ENCODE results near the gene PLAU.
"Not testable (repeated sequence)": the region's sequence is repeated elsewhere in the genome, so short reads cannot be mapped to it uniquely, and the experiment has no call there.

PLAU gene

GRCh38 chr10:73876971-73877370 is 34.0 kb upstream of the PLAU start:
- DNase-seq, result peak; percentile 54

GRCh38 chr10:73877533-73878160 is 33.3 kb upstream of the PLAU start:
- no peak for DNase-seq

GRCh38 chr10:73878365-73878764 is 32.6 kb upstream of the PLAU start:
- no peak for DNase-seq

GRCh38 chr10:73879296-73880173 is 31.4 kb upstream of the PLAU start:
- peak; percentile 85 for DNase-seq

- DNase-seq, result no peak
Measured at GRCh38 chr10:73881221-73881919, 29.6 kb upstream of the PLAU start.

DNA sequence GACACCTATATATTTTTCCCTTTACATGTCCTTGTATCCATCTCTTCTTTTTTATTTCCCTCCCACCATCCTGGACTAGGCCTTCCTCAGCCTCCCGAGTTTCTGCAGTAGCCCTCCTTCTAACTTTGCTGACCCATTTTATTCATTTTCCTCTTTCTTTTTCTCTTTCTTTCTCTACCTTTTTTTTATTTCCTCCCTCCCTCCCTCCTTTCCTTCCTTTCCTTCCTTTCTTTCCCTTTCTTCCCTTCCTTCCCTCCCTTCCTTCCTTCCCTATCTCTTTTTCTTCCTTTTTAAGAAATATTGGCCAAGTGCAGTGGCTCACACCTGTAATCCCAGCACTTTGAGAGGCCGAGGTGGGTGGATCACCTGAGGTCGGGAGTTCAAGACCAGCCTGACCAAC is 26.9 kb upstream of the PLAU start:
- no peak for DNase-seq

DNA sequence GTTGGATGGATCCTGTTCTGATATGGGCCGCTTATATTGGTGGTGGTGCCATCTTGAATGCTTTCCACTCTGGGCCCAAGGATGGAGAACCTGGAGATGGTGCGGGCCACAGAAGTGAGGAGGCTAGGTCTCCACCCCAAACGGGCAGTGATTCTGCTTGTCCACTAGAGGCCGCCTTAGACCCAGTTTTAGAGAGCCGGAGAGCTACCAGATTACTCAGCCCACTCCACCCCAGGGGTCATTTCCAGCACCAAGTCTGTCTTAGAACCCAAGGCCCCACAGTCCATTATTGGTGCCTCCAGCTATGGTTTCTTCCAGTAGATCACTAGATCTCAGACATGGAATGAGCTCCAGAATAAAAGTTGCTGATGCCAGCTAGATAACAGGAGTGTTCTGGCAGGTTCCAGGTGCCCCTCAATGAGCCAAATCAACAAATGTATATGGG is 24.8 kb upstream of the PLAU start:
- DNase-seq, result peak; percentile 80

DNA sequence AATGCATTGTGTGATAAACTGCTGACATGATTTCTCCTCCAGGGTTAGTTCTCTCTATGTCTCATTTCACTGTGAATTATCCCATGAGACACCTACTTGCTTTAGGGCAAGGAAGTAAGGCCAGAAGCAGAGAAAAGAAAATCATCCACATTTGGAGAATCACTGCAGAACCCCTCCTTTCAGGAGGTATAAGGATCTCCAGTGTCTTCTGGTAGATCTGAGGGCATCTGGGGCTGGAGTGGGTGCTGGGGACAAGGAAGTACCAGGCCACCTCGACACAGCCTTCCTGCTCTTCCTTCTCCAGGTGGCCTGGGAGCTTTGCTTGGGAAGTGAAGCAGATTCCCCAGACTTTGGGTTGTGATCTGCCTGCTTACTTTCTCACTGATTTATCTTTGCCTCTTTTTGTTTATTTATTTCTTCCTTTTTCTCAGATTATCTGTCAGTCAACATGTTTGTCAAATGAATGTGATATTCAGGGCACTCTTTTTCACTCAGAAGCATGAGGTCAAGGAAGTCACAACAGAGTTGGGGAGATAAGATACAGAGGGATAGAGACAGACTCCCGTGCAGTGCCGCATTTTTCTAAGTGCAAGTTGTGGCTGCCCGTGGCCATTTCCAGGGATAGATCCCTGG is 24.2 kb upstream of the PLAU start:
- DNase-seq, result no peak

DNA sequence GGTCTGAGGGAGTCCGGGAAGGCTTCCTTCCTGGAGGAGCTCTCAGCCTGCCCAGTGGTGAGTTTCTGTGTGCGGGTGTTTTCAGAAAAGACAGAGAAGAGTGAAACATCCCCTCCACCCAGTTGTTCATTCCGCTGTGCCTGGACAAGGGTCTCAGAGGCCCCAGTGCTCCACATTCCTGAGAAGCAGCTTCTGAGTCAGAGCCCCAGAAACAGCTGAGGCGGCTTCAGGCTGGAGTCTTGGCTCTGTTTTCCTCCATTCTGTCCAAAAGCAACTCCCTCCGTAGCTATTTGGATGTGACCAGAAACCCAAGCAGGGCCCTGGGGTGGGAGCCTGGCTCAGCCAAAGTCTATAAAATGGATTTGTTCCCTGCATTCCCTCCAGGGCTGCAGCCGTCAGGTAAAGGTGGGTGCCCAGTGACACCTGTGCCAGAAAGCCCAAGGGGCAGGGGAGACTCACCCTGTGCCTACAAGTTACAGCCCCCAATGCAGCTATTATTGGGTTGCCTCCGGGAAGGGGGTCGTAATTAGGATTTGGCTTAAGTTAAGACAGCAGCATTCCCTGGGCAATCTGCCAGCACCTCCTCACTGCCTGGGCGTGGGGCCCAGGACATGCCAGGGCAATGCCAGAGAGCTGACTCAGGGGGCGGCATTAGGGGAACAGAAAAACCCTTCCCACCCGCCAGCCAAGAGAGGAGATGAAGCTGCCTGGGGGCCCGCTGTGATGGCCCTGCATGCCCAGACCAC is 23.5 kb upstream of the PLAU start:
- peak; percentile 94 for DNase-seq

DNA sequence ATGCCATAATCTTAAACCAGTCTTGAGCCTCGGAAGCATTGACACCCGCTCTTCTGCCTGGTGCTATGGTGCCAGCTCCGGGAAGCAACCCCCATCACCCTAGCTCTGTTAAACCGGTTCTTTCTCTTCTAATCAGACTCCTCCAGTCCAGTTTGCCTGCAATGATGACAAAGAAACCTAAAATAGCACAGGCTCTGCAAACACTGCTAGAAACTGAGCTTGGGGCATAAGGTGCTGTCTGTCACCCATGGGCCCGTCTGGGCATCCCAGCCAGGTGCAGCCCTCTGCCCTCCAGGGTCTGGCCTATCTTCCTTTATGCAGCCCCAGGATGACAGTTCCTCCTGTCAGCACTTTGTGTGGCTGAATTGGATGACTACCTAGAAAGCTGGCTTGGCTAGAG is 22.4 kb upstream of the PLAU start:
- DNase-seq, result no peak

GRCh38 chr10:73889014-73889413 is 21.9 kb upstream of the PLAU start:
- peak; percentile 87 for DNase-seq

DNA sequence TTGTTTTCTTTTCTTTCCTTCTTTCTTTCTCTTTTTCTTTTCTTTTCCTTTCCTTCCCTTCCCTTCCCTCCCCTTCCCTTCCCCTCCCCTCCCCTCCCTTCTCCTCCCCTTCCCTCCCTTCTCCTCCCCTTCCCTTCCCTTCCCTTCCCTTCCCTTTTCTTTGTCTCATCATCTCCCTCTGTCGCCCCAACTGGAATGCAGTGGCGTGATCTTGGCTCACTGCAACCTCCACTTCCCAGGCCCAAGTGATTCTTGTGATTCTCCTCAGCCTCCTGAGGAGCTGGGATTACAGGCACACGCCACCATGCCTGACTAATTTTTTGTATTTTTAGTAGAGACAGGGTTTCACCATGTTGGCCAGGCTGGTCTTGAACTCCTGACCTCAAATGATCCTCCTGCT is 21.5 kb upstream of the PLAU start:
- DNase-seq, result peak; percentile 30

GRCh38 chr10:73890261-73890660 is 20.7 kb upstream of the PLAU start:
- no peak for DNase-seq

GRCh38 chr10:73890830-73891229 is 20.1 kb upstream of the PLAU start:
- not testable (repeated sequence) for DNase-seq

DNA sequence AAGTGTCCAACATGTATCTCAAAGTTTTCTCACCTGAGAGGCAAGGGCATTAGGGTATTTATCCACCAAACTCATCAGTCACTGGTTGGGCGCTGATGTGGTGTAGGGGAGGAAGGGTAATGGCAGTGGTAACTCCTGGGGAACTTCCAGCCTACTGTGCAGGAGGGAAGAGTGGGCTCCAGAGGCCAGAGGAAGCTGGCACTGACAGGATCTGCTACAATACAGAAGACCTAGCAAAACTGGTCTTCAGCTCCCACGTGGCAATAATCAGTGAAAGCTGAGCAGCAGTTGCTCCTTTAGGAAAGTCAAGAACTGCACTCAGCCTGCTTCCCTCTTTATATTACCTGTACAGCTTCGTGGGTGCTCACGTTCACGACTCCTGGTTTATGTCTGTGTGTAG is 19.4 kb upstream of the PLAU start:
- DNase-seq, result no peak

GRCh38 chr10:73892310-73893030 is 18.5 kb upstream of the PLAU start:
- DNase-seq, result peak; percentile 64

DNA sequence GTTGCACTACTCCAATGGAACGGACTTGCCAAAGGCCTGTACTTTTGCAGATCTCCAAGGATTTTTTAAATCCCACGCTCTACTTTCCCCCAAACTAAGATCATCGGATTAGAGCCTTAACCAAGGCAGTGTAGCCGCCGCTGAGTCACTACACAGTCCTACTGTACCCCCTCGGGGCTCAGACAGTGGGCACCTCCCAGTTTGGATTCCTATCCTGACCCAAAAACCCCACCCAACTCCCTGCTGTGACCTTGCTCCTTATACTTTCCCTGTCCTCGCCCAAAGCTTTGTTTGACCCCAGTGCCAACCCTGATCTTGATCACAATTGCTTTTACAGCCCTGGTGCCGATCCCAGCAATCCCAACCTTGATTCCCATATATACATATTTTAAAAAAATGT is 17.5 kb upstream of the PLAU start:
- no peak for DNase-seq

DNA sequence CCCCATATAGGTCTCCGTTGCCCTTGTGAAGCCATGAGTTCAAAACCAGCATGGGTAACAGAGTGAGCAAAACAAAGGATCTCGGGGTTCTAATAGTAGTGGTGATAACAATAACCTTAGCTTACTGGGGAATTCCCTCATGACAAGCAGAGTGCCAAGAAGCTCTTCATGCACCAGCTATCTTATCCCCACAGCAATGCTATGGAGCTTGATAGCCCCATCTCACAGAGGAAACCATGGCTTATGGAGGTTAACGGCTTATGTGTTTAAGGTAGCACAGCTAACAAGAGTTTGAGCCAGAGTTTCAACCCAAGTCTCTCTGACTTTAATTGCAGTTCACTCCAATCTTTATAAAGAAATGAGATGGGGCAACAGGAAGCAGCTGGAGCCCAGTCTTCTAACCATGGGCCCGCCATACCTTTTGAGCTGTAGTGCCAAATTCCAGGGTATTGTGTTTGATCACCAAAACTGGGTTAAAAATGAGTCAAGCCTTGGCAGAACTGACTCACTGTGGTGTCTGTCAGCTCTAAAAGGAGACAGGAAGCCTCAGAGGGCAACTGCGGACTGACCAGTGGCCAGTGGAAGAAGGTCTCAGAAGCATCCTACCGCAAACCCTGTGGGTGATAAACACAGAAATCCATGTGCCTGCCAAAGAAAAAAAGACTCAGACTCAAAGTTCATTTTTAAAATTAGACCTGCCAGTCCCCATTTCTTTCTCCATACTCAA is 16.5 kb upstream of the PLAU start:
- peak; percentile 58 for DNase-seq

DNA sequence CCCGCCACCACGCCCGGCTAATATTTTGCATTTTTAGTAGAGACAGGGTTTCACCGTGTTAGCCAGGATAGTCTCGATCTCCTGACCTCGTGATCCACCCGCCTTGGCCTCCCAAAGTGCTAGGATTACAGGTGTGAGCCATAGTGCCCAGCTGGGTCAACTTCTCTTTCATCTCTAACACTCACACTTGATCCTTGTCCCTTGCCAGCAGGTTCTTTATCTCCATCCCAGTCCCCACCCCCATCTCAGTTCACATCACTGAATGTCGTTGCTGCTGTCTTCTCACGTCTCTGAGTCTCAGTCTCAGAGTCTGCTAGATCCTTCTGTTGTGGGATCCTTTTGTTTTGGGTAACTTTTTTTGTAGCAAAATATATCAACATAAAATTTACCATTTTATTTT is 15.6 kb upstream of the PLAU start:
- not testable (repeated sequence) for DNase-seq

- no peak for DNase-seq
Measured at GRCh38 chr10:73897693-73898092, 13.2 kb upstream of the PLAU start.
